Nasal cavity respiratory epithelium epithelial cell of viscerocranial mucosa (primary cell): ENCODE results near the gene SYDE2. TPM values are rescaled to one million over a fixed set of nuclear protein-coding genes. Genes with fewer than 3 reads are reported as not detected.

ENCODE experiments used
- total RNA-seq: library from RNA; depleted of rRNA; stranded (reverse); fragments of >200 nt; gene quantifications from 2 replicates; pipeline ENCODE4 v1.2.3, GENCODE V29; 2014

SYDE2 gene
- 7.9 and 9.6 TPM in 2 replicates for total RNA-seq

GRCh38 chr1:85200463-85201339 lies at the start of gene SYDE2:
Gene SYDE2 (minus strand): TSS chr1:85201016. CDS start chr1:85200996, 20 bp downstream.

Other genes with a start within 250 kb of the SYDE2 start
- gene MCOLN2, start 203.9 kb downstream of the SYDE2 start, total RNA-seq: 0.68 and 1.1 TPM in 2 replicates
- gene MCOLN3, start 152.5 kb downstream of the SYDE2 start, total RNA-seq: 4.4 and 24.0 TPM in 2 replicates
- gene C1orf52, start 58.6 kb upstream of the SYDE2 start, total RNA-seq: 11.3 and 19.3 TPM in 2 replicates
- gene BCL10, start 75.6 kb upstream of the SYDE2 start, total RNA-seq: 46.0 and 53.3 TPM in 2 replicates